ENCODE data around the gene CUBN.

Gene CUBN

DNA sequence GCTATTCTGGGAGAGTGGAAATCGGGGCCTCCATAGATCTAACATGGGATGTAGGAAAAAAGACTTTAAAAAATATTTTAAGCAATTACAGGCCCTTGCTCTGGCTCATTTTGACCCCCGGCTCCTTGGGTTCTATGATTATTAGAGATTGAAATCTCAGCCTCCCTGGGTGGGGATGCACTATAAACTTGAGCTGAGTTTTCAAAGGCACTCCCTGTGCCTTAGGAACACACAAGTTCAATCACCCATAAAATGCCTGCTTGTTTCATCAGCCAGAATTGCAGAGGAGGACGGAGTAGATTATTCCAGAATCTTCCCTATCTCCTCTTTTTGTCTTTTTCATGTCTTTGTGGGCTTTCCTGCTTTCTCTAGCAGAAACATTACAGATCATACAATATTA, 145.4 kb downstream of the CUBN start:
- DNase-seq: no peak

DNA sequence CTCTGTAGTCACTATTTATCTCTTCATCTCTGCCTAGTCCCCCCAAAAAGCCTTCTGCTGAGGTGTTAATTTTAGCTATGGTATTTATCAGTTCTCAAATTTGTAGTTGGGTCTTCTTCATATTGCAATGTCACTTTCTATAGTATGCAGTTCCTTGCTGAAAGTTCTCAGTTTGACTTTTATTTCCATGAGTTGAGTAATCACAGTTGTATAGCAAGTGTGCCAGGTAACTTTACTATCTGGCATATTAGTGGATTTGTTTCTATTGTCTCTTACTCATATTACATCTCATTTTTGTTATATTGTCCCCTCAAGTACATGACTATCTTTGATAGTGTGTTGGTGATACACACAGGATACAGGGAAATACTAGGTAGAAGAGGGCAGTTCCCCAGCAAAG, 152.8 kb downstream of the CUBN start:
- DNase-seq: no peak

DNA sequence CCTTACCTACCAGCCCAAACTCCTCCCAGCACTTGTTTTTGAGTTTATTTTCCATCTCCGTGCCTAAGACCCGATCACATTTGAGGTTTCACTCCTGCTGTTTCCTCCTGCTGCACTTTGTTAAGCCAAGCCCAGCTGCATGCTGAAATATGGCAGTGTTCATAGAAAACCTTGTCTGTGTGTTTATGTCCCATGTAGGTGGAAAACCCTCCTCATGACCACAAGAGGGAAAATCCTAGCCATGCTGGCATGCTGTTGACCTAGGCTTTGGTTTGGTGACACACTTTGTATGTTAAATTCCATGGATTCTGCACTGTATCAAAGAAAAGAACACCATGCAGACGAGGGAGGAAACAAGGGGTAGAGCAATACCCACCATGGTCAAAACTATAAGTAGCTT, 154.4 kb downstream of the CUBN start:
- no peak for DNase-seq

DNA sequence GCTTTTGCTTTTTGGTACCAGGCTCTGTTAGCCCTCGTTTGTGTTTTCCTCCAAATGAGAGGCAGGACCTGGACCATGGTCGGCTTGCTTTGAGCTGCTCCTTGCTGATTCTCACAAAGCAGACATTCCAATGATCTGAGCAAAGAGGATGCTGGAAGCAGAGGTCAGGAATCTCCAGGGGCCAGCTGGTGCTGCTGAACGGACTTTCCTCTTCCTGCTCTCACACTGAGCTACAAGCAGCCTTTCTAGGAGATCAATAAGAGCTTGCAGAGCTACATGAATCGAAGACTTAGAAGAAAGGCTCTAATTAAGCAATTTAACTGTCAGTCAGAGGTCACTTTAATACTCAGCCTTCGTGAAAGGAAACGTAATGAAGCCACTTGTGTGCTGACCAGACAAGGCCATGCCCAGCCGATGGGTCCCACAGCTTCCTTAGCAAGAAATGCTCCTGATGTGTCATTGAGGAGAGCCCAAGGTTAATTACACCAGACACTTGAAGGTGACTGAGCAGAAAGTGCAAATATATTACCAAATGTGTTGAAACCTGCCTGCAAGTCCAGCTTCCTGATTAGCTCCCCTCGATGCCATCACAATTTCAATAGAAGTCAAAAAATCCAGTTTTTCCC, 161.1 kb downstream of the CUBN start:
- no peak for DNase-seq

DNA sequence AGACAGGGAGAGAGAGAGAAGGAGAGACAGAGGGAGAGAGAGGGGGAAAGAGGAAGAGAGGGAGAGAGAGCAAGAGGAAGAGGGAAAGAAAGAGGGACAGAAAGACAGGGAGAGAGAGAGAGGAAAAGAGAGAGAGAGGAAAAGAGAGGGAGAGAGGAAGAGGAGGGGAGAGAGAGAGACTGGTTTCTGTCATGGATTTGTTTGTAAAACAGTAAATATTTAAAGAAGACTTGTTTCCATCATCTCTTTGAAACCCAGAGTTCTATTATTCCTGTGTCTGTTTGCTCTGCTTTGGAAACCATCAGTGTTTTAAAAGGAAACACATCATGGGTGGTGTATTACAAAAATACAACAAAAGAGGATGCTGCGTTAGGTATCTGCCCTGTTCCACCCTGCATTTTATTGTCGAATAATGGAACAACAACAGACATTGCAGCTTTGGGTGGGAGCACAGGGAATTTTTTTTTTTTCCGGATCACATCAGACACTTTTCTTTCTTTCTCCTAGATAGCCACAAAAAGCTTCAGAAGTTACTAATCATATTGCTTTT, 161.7 kb downstream of the CUBN start:
- no peak for DNase-seq

DNA sequence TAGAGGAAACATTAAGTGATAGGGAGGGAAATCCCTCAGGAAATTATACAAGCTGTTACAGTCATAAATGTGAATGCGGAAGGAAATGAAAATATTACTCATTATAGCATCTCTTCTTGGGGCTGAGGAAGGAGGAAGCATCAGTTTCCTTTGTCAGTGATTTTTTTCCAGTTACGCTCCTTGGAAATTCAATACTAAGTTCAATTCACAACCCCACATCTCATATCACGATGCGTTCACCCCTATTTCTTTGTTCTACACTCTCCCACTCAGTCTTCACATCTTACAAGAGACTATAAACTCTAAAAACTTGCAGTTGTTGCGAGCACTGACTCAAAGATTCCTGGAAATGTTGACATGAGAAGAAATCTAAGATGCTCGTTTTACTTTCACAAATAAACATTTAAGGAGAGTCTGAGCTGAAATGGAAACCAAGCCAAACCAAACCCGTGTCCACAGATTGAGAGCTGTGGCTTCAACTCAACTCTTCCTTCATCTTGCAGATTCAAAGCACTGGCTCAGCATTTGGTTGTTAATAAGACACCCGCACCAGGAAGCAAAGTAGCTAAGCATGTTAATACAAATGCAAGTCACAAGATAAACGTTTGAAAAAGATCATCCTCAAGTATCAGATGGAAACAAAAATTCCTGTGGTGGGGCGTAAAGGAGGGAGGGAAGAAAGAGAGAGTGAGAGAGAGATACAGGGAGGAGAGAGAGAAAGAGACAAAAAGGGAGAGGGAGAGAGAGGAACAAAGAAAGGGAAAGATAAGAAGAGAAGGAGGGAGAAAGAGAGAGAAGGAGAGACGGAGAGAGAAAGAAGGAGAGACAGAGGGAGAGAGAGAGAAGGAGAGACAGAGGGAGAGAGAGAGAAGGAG, 162.4 kb downstream of the CUBN start:
- DNase-seq: no peak

DNA sequence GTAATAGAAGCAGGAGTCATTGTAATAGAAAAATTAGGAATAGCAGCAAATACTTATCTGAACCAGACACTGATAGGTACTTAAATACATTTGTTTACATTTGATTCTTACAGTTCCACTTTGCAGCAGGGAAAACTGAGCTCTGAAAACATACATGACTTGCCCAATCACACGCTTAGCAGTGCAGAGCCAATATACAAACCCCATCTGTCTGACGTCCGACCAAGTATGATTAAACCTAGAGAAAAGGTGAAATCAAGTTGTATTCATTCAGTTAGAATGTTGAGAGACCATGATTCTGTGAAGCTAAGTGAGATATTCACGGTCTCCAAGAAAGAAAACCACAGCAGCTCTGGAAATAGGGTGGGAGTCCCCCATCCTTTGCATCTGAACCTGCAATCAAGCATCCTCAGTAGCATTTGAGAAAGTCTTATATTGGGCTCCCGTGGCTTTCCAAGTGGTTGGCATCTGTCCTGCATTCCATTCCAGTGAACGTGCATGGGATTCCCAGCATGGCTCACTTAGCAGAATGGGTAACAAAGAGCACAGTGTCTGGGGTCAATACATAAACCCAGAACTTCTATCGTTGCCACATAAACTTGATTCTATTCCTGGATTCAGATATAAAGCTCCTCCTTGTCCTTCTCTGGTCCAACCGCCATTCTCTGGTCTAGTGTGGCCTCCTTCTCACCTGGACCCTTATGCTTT, 163.7 kb downstream of the CUBN start:
- DNase-seq: no peak

DNA sequence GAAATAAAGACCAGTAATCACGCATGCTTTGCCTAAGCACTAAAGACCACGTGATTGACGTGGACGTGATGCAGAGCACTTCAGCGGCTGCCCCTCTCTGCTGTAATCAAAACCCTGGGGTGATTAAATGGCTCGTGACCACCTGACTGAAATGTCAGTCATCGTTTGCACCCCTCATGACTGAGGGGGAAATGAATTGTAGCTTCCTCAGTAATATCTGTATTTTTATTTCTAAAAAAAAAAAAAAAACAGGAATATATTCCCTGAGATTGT, 164.3 kb downstream of the CUBN start:
- no peak for DNase-seq

DNA sequence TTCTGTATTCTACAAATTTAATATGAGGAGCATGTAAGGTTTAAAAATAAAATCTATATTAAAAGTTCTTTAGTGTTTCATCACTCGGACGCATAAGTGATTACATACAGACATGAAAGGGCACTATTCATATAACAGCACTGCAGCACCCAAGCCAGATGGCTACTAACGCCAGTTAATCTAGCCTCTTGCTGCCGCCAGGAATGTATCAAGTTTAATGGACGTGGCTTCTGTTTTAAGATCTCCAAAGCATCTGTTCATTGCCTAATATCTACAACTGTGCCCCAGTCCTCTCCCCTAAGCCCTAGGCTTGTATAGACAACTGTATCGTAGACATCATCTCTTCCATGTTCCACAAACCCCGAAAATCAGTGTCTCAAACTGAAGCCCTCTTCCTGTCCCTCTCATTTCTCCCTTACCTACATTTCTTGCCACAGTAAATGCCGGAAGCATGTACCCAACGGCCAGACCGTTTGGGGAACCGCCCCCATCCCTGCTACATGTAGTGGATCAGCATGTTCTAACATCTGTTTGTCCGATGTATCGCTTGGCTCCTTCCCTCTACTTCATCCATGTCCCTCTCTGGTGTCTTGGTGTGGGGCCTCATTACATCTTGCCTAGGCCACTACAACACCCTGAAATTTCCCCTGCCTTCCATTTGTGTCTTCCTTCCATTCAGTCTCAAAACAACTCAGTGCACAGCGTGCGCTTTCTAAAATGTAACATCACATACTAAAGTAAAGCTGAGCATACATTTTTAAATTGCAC, 164.9 kb downstream of the CUBN start:
- no peak for DNase-seq

DNA sequence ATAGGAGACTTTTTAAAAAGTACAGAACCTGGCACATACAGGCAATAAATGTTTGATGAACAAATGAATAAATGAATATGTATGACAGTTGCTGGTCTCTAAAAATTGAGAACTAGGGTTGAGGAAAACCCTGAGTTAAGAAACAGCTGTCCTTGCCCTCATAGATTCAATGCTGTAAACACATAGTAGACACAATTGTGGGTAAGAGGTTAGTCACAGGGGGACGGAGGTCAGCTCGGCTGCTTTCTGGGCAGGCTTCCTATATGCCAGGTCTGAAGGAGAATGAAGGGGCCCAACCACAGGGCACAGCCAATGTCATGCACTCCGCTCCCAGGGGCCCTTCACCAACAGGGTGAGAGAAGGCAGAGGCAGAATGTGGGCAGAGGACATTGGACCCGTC, 169.1 kb downstream of the CUBN start:
- DNase-seq: no peak

DNA sequence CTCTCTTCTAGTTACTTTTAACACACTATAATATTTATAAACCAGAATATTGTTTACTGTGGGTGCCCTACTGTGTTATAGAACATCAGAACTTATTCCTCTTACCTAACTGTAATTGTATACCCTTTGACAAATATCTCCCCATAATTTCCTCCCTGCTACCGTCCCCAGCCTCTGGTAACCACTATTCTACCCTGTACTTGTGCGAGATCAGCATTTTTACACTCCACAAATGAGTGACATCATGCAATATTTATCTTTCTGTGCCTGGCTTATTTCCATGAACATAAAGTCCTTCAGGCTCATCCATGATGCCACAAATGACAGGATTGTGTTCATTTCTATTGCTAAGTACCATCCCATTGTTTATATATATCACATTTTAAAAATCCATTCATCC, 172.6 kb downstream of the CUBN start:
- DNase-seq: no peak

DNA sequence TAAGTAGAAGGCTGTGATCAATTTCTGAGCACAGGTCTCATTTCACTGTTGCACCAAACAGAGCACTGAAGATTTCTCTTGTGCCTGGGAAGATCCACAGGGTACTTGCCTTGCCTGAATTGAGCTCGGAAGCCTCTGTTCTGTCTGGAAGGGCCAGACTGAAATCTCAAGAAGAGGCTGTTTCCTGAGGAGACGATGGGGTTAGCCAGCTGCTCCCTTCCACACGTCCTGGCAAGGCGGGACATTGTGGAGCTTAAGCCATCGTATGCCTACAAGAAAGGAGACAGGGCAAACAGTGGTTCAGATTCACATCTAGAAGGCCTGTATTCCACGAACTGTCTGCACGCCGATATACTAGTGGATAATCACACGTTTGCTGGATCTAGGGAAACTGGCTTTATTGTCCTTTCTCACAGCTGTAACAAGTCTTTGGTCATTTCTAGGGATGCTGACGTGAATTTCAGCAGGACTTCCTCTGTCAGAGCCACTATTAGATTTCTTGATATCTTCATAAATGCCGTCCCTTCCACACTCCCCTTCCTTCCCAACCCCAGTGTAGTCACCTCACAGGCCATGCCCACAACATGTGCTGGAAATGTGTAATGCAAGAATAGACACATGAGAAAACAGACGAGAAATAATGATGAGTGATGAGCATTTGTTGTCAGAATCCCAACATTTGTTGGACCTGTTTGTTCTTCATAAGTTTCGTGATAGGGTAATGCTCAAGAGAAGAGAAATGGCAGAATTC, 175.2 kb downstream of the CUBN start:
- no peak for DNase-seq

DNA sequence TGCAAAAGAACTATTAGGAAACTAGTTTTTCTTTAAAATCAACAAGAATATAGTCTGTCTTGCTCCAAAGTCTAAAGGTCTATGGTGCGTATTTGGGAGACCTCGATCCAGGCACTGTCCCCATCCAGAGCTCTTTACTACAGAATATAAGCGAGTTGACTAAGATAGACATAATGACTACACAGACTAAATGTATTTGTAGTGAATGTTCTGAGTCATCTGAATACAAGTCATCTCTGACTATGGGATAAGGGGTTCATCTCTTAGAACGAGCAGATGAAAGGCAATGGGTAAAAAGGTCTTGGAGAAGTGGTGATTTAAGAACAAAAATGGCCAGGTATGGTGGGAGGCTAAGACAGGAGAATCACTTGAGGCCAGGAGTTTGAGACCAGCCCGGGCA, 176.3 kb downstream of the CUBN start:
- DNase-seq: no peak

DNA sequence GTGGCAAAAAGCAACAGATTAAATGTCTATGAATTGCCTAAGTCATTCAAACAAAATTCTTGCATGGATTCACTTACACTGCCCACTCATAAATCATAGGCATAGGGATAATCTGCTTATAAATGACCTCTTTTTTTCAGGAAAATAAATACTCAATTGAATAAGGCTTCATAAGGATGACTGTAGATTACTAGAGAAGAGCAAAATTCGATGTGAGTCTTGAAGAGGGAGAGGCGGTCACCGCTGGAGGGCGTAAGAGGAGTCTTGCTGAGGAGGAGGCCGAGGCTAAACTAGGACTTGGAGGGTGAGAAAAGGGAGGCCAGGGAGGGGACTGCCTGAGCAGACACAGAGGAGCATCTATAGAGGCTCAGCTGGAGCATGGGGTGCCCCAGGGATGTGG, 177.0 kb downstream of the CUBN start:
- no peak for DNase-seq

DNA sequence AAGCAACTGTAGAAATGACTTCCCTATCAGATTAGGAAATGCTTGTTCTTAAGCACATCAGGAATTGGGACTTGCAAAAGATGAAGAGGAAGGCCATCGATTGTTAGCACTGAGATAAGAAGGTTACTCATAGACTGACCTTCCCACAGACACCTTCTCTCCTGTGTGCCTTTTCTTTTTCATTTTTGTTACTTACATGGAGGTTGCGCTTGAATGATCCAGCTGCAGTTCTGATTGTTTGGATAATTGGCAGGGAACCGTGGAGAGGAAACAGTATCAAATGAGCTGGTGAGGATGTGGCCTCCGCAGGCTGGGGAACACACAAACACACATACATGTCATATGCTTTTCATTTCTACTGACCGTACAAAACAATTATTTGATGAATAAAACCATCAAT, 177.5 kb downstream of the CUBN start:
- DNase-seq: no peak

DNA sequence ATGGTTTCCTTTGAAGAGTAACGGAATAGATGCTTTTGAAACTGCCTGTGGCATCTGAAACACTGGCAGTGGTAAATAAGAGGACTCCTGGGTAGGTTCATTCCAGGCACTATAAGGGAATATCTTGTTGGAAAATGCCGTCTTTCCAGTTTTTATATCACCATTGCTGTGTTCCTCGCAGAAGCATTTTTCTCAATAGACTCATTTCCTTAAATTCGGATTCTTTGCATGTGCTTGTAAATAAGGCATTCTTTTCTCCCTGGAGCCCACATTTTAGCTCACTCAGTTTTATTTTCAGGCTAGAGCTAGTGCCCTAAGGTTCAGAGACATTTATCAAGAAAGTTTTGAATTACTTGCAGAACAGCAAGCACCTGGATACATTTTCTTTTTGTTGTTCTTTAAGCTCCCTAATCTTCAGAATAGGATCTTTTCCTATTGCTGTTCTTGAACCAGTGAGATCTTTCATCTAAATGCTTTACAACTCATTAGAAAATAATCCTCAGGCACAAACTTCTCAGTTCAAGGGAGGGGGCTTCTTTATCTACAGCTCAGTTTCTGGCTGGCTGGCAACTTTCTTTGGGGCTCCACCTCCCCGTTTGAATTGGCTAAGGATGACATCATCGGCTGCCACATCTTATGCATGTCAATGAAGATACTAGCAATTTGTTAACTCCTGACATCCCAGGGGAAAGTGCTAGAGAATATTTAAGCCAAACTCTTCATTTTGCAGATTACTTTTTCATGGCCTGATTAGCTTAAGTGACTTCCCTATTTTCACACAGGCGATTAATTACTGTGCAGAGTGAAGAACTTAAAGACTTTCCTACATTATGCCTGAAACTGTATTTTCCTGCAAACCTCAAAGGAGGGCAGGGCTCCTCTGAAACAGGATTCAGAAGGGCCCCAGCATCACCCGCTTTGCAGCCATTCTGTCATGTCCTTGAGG, 178.7 kb downstream of the CUBN start:
- no peak for DNase-seq

DNA sequence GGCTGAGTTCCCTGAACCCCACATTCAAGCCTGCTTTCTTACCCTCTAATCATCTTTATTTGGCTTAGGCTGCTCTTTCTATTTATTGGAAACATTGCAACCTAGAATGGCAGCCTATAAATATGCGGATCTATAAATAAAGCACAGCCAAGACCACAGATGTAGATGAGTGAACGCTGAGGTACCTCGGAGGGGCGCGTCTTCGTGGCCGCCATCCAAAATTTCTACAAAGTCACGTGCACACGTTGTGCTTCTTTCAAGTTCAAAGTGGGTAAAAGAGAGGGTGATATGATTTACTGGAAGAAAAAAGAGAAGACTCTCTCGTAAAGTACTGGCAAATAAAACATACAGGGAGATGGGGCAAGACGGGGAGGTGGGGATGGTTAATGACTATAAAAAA, 179.8 kb downstream of the CUBN start:
- DNase-seq: peak in 1 of 4 experiments; percentile 10

DNA sequence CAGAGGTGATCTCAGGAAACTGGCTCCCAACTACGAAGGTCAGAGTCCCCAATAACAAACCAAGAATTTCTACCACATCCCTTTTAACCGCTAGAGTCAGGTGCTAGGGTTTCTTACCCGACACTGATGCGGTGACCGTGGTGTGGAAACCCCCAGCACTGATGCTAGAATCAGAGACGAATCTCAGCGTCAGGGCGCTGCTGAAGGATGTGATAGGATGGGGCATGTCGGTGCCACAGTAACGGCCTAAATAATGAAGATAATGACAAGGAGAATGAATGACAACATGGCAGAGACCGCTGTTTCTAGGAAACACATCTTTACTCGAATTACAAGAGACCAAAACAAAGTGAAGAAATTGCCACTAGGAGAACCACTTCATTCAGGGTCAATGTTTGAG, 181.2 kb downstream of the CUBN start:
- DNase-seq: no peak

DNA sequence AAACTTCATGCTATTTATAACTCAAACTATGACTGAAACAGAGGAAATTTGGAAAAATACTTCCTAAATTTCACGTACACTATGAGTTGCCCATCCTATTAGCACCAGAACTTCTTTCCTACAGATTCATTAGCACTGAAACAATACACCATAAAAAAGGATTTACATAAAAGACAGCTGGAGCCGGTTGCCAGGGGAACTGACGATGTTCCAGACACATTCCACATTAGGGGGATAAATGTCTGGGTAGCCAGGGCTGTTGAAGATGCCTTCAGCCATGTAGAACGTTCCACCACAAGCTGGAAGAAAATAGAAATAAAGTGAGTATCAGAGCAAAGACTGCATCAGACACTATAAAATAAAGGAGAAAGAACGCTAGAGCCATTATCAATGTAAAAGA, 182.5 kb downstream of the CUBN start:
- DNase-seq: no peak

DNA sequence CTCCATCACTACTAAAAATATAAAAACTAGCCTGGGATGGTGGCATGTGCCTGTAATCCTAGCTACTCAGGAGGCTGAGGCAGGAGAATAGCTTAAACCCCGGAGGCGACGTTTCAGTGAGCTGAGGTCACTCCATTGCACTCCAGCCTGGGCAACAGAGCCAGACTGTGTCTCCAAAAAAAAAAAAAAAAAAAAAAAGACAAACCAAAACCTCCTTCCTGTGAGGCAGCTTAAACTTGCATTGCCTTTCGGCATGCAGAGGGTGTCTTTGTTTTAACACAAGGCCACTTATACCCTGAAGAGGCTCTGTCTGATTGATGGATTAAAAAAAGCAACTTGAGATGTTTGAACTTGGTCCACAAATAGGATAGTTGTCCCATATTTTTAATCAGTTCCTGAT, 184.0 kb downstream of the CUBN start:
- DNase-seq: no peak

DNA sequence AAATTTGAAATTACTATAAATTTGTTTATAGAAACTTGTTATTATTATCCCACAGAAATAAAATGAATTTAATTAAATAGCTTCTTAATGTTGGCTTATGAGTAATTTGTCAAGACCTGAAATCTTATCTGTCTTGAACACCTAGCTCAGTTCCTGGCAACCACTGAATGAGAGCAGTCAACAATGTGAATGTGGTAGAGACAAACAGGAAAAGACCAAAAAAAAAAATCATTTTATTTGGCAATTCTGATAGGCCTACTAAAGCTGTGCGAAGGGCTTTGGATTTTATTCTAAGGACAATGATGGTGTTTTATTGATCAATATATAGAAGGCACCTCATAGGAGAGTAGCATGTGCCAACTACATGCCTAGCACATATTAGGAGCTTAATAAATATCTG, 184.6 kb downstream of the CUBN start:
- no peak for DNase-seq

Measured in activated naive CD4-positive, alpha-beta T cell (primary cell).